Suprapubic skin (tissue), 4 donors: ENCODE data around the gene CALCOCO1.

Experiments
- CTCF ChIP-seq, 2 donors: fragments of 200-600 bp in 1 of 2; fragments of 450-650 bp in 1 of 2; sonication (generic) in 1 of 2; IDR thresholded peaks; one replicate each; pipeline ENCODE4 v1.5.1; 2016 to 2019; ENCODE audit warnings: antibody characterized with exemption in 2 of 2, mild to moderate bottlenecking in 1 of 2, moderate library complexity in 1 of 2
- POLR2A ChIP-seq, 2 donors: fragments of 450-650 bp; IDR thresholded peaks; one replicate each; pipeline ENCODE4 v1.6.1; 2017; ENCODE audit warnings: antibody characterized with exemption in 2 of 2, mild to moderate bottlenecking in 2 of 2, moderate library complexity in 2 of 2
- POLR2AphosphoS5 ChIP-seq, 3 donors: sonication (generic); formaldehyde crosslinking; IDR thresholded peaks; one replicate each; pipeline ENCODE4 v1.6.1; 2017; ENCODE audit warnings: antibody characterized with exemption in 3 of 3

GRCh38 chr12:53761306-53761705 lies 34.1 kb upstream of the CALCOCO1 start:
- no peak for TF ChIP-seq CTCF (IDR thresholded peaks at IDR 0.05)
- TF ChIP-seq POLR2A (IDR thresholded peaks at IDR 0.05) = no peak
- TF ChIP-seq POLR2AphosphoS5 (IDR thresholded peaks at IDR 0.05) = no peak
